ENCODE results near the gene ABCD3.

DNA sequence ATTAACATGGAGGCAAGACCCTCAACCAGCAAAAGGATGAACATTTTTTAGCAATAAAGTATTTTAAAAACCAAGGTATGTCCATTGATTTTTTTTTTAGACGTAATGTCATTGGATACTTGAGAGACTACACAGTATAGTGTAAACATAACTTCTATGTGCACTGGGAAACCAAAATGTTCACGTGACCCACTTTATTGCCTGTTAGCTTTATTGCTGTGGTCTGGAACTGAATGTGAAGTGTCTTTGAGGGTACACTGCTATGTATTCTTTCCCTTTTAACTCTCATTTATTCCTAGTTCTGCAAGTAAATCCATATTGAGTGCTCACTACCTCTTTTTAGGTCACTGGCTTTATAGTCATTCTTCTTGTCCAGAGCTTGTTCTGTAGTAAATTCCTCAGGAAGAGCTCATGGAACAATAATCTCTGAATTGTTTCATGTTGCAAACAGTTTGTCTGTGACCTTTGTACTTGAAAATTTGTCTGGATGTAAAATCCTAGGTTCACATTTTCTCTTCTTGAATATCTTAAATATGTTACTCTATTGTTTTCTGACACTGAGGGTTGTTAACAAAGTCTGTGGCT, 20.6 kb downstream of the ABCD3 start:
- TF ChIP-seq POLR2A (IDR thresholded peaks at IDR 0.05; ENCODE audit: low read length): no peak
- no peak for TF ChIP-seq GATA1 (IDR thresholded peaks at IDR 0.05; ENCODE audit: low read depth, low read length)
